Ovary (tissue), 9 donors: Measurements from ENCODE around the gene MAP3K8. TPM values are rescaled to one million over a fixed set of nuclear protein-coding genes. Genes with fewer than 3 reads are reported as not detected.

Experiments used
- DNase-seq, 5 donors: peaks; one replicate each; pipeline ENCODE4 v3.0.0-alpha.2; 2019 to 2020
- H3K27ac ChIP-seq, 2 donors: fragments of 200-600 bp; one replicate each; pipeline versions ENCODE4 v1.5.1 to v1.8.0; 2019 to 2022
- H3K27me3 ChIP-seq: fragments of 200-600 bp; one replicate; pipeline ENCODE4 v1.8.0; 2022
- H3K36me3 ChIP-seq: fragments of 200-600 bp; sonication (generic); one replicate; pipeline ENCODE4 v1.5.1; 2019
- H3K4me1 ChIP-seq: one replicate; pipeline ENCODE4 v1.8.1; 2013; ENCODE audit warnings: mild to moderate bottlenecking, moderate library complexity; ENCODE audit not compliant: insufficient read depth
- H3K4me3 ChIP-seq: fragments of 200-600 bp; sonication (generic); one replicate; pipeline ENCODE4 v1.5.1; 2017
- H3K9me3 ChIP-seq, 2 donors: fragments of 200-600 bp in 1 of 2; sonication (generic) in 1 of 2; one replicate each; pipeline versions ENCODE4 v1.5.1 to v1.8.1; 2013 to 2019; ENCODE audit warnings: mild to moderate bottlenecking in 1 of 2, moderate library complexity in 1 of 2
- CTCF ChIP-seq, 3 donors: fragments of 450-650 bp in 2 of 3; fragments of 200-600 bp in 1 of 3; IDR thresholded peaks; one replicate each; pipeline versions ENCODE4 v1.5.1 to v1.8.0; 2016 to 2022; ENCODE audit warnings: antibody characterized with exemption in 3 of 3, mild to moderate bottlenecking in 1 of 3
- EP300 ChIP-seq: sonication (generic); formaldehyde crosslinking; IDR thresholded peaks from one replicate; pipeline ENCODE4 v1.6.1; 2017; ENCODE audit warnings: antibody characterized with exemption
- POLR2A ChIP-seq: fragments of 450-650 bp; IDR thresholded peaks from one replicate; pipeline ENCODE4 v1.6.1; 2017; ENCODE audit warnings: antibody characterized with exemption, mild to moderate bottlenecking, moderate library complexity
- WGBS, 3 donors: extraction: QIAGEN DNeasy Blood & Tissue Kit in 1 of 3; methylation state at CpG; one replicate each; pipeline versions ENCODE4 v1.1.5 to v1.1.7; 2013 to 2017; 5-methylcytosine and 5-hydroxymethylcytosine counted together
- intact Hi-C, 4 donors: fragments of 100-400 bp; cut with DNase I; formaldehyde crosslinking; loops; one replicate each; pipeline versions ENCODE4 v1.11.0 to v1.15.1; 2022 to 2023
- polyA plus RNA-seq, 2 donors: library from polyadenylated mRNA; stranded (reverse); fragments of 200-250 nt in 1 of 2; fragments of 350-450 nt in 1 of 2; fragmentation: Illumina TruSeq in 1 of 2; extraction: RNeasy Lipid Tissue Mini Kit (QIAGEN cat#74804) in 1 of 2; gene quantifications; one replicate each; pipeline ENCODE4 v1.2.3, GENCODE V29; 2013 to 2014
- total RNA-seq, 7 donors: library from RNA; depleted of rRNA in 2 of 7; stranded (reverse); fragments of >200 nt in 2 of 7; fragmentation: NEBNext Ultra II Directional in 3 of 7; extraction: Animal tissue kit (Norgen Biotek cat#: 25700) in 3 of 7; gene quantifications; one replicate each; pipeline versions ENCODE4 v1.1.0 to v1.2.4, GENCODE V29; 2016 to 2023
- donor health status: DM: no; HTN: no; CAD: no; lungs with moderate emphysema.
- donor health status: DM: no; HTN: no; CAD: no.
- donor health status: Bipolar disorder and iron deficiency.
- donor health status: DM: yes; HTN: yes; CAD: no.
- donor health status: DM: no; HTN: no; CAD: no.
- donor health status: DM: yes; HTN: yes; CAD: no.

The MAP3K8 gene
- total and polyA plus RNA-seq, 9 donors, result 7.7 to 32.5 (median 13.5) TPM

GRCh38 chr10:30509508-30509907 is 75.5 kb downstream of the MAP3K8 start:
- H3K4me1 ChIP-seq, result no peaks in the 10 kb centered on the region
- H3K27me3 ChIP-seq, result no peaks in the 10 kb centered on the region
- H3K9me3 ChIP-seq, result no peaks in the 10 kb centered on the region
- 79 to 84% (median 83%) methylated on average over 3 of the region's 3 CpGs for WGBS, 3 donors
- no peak for DNase-seq
- TF ChIP-seq POLR2A, result no peak
- TF ChIP-seq CTCF (IDR thresholded peaks at IDR 0.05), result no peak
- no peaks in the 10 kb centered on the region for H3K36me3 ChIP-seq
- H3K4me3 ChIP-seq, result no peak overlapping the region
- no peak overlapping the region for H3K27ac ChIP-seq
- intact Hi-C loops, result no loop called here

GRCh38 chr10:30510184-30510931 is 76.4 kb downstream of the MAP3K8 start:
- Histone ChIP-seq H3K27me3 (no peaks in the 10 kb centered on the region), H3K27ac (no peak overlapping the region), H3K36me3 (no peaks in the 10 kb centered on the region), H3K4me1 (no peaks in the 10 kb centered on the region), H3K4me3 (no peak overlapping the region), H3K9me3 (no peaks in the 10 kb centered on the region)
- intact Hi-C loops, result no loop called here
- no peak for DNase-seq
- WGBS, 3 donors, result 71 to 79% (median 72%) methylated on average over 8 of the region's 8 CpGs
- no peak for TF ChIP-seq CTCF (IDR thresholded peaks at IDR 0.05)
- TF ChIP-seq POLR2A, result no peak
- TF ChIP-seq EP300, result no peak

- Histone ChIP-seq H3K36me3 (no peaks in the 10 kb centered on the region), H3K9me3 (no peaks in the 10 kb centered on the region), H3K4me1 (no peaks in the 10 kb centered on the region), H3K27ac (no peak overlapping the region), H3K27me3 (no peaks in the 10 kb centered on the region), H3K4me3 (no peak overlapping the region)
- intact Hi-C loops, result no loop called here
- no peak for DNase-seq
- WGBS, 3 donors, result 51 to 69% (median 62%) methylated on average over 4 of the region's 4 CpGs
- no peak for TF ChIP-seq EP300
These were observed 77.1 kb downstream of the MAP3K8 start for GRCh38 chr10:30510932-30511700.

Other genes with a start within 250 kb of the MAP3K8 start
- gene MTPAP, start 84.9 kb upstream of the MAP3K8 start, total RNA-seq, result 10 to 100 TPM in 5 of 7 donors, 1 to 10 TPM in 2; 6.4 to 37.5 (median 25.7) TPM
- gene MTPAP, start 84.9 kb upstream of the MAP3K8 start, polyA plus RNA-seq, result 10 to 100 TPM in 1 of 2 donors, 1 to 10 TPM in 1; 6.5 to 10.7 TPM
- not detected for gene LYZL2, start 195.6 kb downstream of the MAP3K8 start, total RNA-seq
- not detected for gene LYZL2, start 195.6 kb downstream of the MAP3K8 start, polyA plus RNA-seq